GM19468 (cell line): ENCODE results near the gene TTC34.
"Not testable (repeated sequence)": the region's sequence is repeated elsewhere in the genome, so short reads cannot be mapped to it uniquely, and the experiment has no call there.

Experiments used
- ATAC-seq: cut with Tn5 transposase; IDR thresholded peaks from one replicate; pipeline ENCODE4 v1.9.1; 2021; ENCODE audit warnings: mild to moderate bottlenecking, moderate library complexity, moderate number of reproducible peaks; ENCODE audit not compliant: unreplicated experiment; ENCODE audit errors: extremely low read depth

Gene TTC34

GRCh38 chr1:2632051-2632430 lies 169.5 kb downstream of the TTC34 start:
- no peak for ATAC-seq

- no peak for ATAC-seq
Observed at GRCh38 chr1:2631136-2632050, 170.1 kb downstream of the TTC34 start.

GRCh38 chr1:2630498-2631135 lies 170.9 kb downstream of the TTC34 start:
- no peak for ATAC-seq

- ATAC-seq: no peak
Observed at GRCh38 chr1:2629627-2630497, 171.6 kb downstream of the TTC34 start.

- no peak for ATAC-seq
Observed at GRCh38 chr1:2628933-2629626, 172.4 kb downstream of the TTC34 start.

DNA sequence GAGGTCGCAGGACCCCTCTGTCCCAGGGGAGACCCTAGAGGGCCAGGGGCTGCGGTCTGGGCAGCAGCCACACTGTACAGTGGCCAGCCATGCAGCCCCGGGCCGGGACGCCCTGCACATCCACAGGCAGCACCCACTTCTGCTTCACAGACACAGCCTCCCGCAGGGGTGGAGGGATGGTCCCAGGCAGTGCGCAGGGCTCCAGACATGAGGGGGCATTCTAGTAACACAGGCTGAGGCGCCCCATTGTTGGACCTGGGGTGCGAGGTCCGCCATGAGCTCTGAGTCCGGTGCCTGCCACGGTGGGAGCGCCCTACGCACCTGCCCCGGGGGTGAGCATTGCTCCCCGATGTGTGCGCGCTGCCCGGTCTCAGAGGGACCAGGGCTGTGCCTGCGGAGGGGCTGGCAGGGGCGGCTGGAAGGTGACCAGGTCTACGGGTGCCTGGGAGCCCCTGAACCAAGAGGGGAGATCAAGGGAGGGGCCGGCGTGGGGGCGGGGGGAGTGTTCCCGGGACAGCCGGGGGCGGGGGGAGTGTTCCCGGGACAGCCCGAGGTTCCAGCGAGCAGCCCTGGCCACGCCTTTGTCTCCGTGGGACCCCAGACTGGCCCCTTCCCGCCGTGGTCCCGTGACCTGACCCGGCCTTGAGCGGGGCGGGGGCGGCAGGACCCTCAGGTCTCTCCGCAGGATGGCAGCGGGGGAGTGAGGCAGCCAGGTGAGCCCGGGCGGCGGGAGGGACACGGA lies 173.1 kb downstream of the TTC34 start:
- ATAC-seq: no peak

DNA sequence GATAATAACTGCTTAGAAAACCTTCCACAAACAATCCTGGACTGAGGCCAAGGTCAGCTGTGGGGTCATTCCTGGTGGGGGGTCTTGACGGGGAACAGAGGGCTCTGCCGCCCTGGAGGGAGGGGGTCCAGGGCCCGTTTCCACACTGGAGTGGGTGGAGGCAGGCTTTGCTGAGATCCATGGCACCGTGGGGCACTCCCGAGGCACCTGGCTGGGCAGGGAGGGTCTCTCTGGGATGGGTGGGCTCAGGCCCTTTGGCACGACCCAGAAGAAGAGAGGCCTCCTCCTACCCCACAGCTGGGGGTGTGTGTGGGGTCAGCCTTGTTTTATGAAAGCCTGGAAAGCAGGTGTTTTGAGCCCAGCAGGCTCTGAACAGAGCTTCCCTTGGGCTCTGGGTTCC lies 173.7 kb downstream of the TTC34 start:
- ATAC-seq: no peak

- not testable (repeated sequence) for ATAC-seq
Observed at GRCh38 chr1:2625748-2626147, 175.7 kb downstream of the TTC34 start.

GRCh38 chr1:2625311-2625710 lies 176.2 kb downstream of the TTC34 start:
- ATAC-seq: no peak

- ATAC-seq: no peak
Observed at GRCh38 chr1:2624735-2625300, 176.7 kb downstream of the TTC34 start.

DNA sequence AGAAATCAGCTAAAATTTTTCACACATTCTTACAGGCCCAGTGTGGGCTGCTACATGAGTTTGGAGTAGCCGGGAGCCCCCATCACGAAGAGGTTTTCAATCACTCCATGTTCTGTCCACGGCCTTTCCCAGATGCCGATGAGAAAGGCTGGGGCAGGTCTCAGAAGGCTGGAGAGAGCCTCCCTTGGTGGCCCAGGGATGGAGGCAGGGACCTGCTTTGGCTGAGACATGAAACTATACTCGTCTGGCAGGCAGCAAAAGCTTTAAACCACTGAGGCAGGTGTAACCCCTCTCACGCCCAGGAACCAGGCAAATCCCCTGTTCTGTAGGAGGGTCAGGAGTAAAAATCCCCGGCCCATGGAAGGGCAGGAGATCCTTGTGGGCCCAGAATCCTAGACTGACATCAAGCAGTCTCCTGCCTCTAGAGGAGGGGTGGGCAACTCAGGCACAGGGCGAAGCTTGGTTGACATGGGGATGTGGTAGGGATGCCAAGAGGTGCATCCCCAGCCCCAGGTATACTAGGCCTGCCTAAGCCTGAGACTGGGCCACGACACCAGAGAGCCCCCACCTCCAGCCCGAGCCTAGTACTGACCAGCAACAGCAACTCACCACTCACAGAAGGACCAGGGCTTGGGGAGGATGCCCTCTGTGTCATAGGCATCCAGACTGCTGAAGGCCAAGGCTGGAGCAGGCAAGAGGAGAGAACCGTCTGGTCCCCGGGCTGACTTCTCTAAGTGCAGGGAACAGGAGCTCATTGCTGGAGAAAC lies 177.7 kb downstream of the TTC34 start:
- ATAC-seq: no peak

DNA sequence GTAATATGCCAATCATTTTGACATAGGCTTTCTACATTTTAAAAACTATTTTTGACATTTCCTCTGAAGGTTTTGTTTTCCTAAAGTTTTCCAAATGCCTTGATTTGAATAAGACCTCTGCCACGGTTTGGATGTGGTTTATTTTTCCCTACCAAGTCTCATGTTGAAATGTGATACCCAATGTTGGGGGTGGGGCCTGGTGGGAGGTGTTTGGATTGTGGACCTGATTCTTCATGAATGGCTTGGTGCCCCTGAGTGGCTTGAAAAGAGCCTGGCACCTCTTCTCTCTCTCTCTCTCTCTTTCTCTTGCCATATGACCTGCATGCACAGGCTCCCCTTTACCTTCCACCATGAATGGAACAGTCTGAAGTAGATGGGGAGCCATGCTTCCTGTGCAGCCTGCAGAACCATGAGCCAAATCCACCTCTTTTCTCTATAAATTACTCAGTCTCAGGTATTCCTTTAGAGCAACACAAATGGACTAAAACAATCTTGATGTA lies 183.5 kb downstream of the TTC34 start:
- no peak for ATAC-seq

- no peak for ATAC-seq
Observed at GRCh38 chr1:2614145-2614544, 187.3 kb downstream of the TTC34 start.

DNA sequence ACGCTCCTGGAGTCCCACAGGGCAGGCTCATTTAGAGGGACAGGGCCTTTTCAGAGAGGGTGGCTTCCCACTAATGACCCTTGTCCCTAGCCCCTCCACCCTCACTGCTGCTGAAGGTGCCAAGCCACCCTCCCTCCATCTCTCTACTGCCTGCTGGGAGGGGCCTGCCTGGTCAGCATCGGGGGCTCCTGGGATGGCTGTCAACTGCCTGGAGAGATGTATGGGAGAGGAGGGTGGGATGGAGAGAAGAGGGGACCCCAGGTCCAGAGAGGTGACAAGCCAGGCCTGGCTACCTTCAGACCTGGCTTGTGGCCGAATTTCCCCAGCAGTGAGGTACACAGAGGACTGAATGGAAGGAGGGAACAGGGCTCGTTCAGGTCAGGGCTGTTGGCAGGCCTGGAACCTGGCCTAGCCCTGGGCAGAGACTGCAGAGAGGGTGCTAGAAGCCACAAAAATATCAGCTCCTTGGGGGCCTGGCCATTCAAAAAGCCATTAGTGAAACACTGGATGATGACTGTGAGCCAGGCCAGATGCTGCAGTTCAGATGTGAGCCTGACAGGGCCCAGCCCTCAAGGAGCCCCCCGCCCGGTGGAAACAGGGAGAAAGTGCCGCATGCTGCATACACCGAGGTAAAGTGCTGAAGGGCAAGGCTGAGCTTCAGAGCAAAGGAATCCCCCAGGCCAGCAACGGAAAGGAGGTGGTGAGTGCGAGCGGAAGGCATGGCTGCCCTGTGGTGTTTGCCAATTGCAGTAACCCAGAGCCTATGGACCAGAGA lies 188.7 kb downstream of the TTC34 start:
- ATAC-seq: no peak

- no peak for ATAC-seq
Observed at GRCh38 chr1:2611621-2612437, 189.7 kb downstream of the TTC34 start.

DNA sequence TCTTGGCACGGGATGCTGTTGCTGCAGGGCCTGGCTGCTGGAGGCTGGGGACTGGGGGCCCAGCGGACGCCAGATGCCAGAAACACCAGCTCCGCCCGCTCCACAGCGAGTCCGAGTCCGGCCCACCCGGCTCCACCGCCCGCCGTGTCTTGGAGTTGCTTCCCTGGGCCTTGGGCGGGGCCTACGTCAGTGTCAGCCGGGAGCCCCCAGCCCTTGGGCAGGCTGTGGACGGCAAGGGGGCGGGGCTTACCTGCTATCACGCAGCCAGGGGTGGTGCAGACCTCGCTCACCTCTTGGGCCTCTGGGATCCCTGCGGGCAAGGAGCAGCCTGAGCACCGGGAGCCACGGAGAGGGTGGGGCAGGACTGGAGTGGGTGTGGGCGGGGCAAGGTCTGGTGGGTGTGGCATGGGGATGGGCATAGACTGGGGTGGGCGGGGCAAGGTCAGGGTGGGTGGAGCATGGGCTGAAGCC lies 190.4 kb downstream of the TTC34 start:
- ATAC-seq: no peak
